Measurements from ENCODE around the gene SELE. TPM values are rescaled to one million over a fixed set of nuclear protein-coding genes. Genes with fewer than 3 reads are reported as not detected.

SELE gene, protein sequence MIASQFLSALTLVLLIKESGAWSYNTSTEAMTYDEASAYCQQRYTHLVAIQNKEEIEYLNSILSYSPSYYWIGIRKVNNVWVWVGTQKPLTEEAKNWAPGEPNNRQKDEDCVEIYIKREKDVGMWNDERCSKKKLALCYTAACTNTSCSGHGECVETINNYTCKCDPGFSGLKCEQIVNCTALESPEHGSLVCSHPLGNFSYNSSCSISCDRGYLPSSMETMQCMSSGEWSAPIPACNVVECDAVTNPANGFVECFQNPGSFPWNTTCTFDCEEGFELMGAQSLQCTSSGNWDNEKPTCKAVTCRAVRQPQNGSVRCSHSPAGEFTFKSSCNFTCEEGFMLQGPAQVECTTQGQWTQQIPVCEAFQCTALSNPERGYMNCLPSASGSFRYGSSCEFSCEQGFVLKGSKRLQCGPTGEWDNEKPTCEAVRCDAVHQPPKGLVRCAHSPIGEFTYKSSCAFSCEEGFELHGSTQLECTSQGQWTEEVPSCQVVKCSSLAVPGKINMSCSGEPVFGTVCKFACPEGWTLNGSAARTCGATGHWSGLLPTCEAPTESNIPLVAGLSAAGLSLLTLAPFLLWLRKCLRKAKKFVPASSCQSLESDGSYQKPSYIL
- 1.6 TPM for total RNA-seq
- polyA plus RNA-seq (ENCODE audit: insufficient read depth in 1 of 8, insufficient read length in 8 of 8, low replicate concordance in 1 of 8) = 1 to 10 TPM in 3 of 8 donors, under 1 TPM in 5; 0.79 to 3.3 (median 0.93) TPM
- long read RNA-seq, donor 1 = 0 reads
- long read RNA-seq, donor 2, partial matches to known transcripts = 0 of 1 reads
- long read RNA-seq, donor 2, other reads (novel, unspliced or antisense) = 0 of 1 reads
- long read RNA-seq, donor 3 = 0 reads
- long read RNA-seq, donor 4 = 0 reads
- long read RNA-seq, donor 5 = 0 reads
- long read RNA-seq, donor 6 = 0 reads
- long read RNA-seq, donor 7 = 0 reads
- long read RNA-seq, donor 8 = 0 reads
- long read RNA-seq, donor 9 = 0 reads
- long read RNA-seq, donor 10, partial matches to known transcripts = 0 of 1 reads
- long read RNA-seq, donor 10, other reads (novel, unspliced or antisense) = 0 of 1 reads
- long read RNA-seq, donor 11 = 0 reads

GRCh38 chr1:169733924-169734323 lies at the start of gene SELE:
Gene SELE (minus strand): TSS chr1:169734079. CDS start chr1:169733612, 467 bp downstream.
- Histone ChIP-seq H3K36me3 (ENCODE audit: control insufficient read depth, insufficient read depth, low read length) (no peaks in the 10 kb centered on the region), H3K4me1 (ENCODE audit: control insufficient read depth, insufficient read depth, low read length) (no peaks in the 10 kb centered on the region), H3K27me3 (ENCODE audit: control insufficient read depth, insufficient read depth, low read length) (peaks cover 4% of the 10 kb centered on the region), H3K9me3 (replicated peaks; ENCODE audit: control insufficient read depth, low read depth, low read length) (no peaks in the 10 kb centered on the region), H3K4me3 (ENCODE audit: low read length) (no peak within 1 kb of the TSS), H3K27ac (ENCODE audit: low read length) (no peak within 1 kb of the TSS)
- DNase-seq = peak; percentile 12
- 50% methylated on average over 1 of the region's 7 CpGs for WGBS (ENCODE audit: insufficient coverage)

DNA sequence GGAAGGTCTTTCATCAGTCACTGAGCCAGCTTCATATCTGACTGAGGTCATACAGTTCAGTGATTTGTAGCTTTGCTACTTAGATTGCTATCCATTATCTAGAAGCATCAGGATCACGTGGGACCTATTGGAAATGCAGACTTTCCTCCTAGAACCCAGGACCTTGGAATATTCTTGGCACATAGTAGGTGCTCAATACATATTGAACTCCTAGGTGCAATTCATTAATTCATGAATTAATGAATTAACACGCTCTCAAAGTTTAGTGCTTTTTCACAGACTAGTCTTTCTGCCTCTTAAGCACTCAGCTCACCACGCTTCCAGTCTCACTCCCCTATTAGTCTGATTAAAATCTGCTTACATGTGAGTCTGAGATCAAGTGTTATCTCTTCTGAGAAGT lies 48.7 kb upstream of the SELE start:
- peaks cover 11% of the 10 kb centered on the region for H3K27me3 ChIP-seq (ENCODE audit: control insufficient read depth, insufficient read depth, low read length)
- H3K36me3 ChIP-seq (ENCODE audit: control insufficient read depth, insufficient read depth, low read length) = no peaks in the 10 kb centered on the region
- no peak overlapping the region for H3K27ac ChIP-seq (ENCODE audit: low read length)
- H3K4me1 ChIP-seq (ENCODE audit: control insufficient read depth, insufficient read depth, low read length) = no peaks in the 10 kb centered on the region
- no peak for DNase-seq
- no peaks in the 10 kb centered on the region for H3K9me3 ChIP-seq (replicated peaks; ENCODE audit: control insufficient read depth, low read depth, low read length)
- 100% methylated on average over 1 of the region's 3 CpGs for WGBS (ENCODE audit: insufficient coverage)
- H3K4me3 ChIP-seq (ENCODE audit: low read length) = no peak overlapping the region

- no peak for DNase-seq
- Histone ChIP-seq H3K27ac (ENCODE audit: low read length) (no peak overlapping the region), H3K9me3 (replicated peaks; ENCODE audit: control insufficient read depth, low read depth, low read length) (no peaks in the 10 kb centered on the region), H3K4me1 (ENCODE audit: control insufficient read depth, insufficient read depth, low read length) (no peaks in the 10 kb centered on the region), H3K4me3 (ENCODE audit: low read length) (no peak overlapping the region), H3K27me3 (ENCODE audit: control insufficient read depth, insufficient read depth, low read length) (peaks cover 5% of the 10 kb centered on the region), H3K36me3 (ENCODE audit: control insufficient read depth, insufficient read depth, low read length) (no peaks in the 10 kb centered on the region)
- WGBS (ENCODE audit: insufficient coverage) = 57% methylated on average over 1 of the region's 4 CpGs
Observed at GRCh38 chr1:169779970-169780369, 46.1 kb upstream of the SELE start.

- no peaks in the 10 kb centered on the region for H3K9me3 ChIP-seq (replicated peaks; ENCODE audit: control insufficient read depth, low read depth, low read length)
- H3K27ac ChIP-seq (ENCODE audit: low read length) = no peak overlapping the region
- no peaks in the 10 kb centered on the region for H3K36me3 ChIP-seq (ENCODE audit: control insufficient read depth, insufficient read depth, low read length)
- H3K4me3 ChIP-seq (ENCODE audit: low read length) = no peak overlapping the region
- H3K27me3 ChIP-seq (ENCODE audit: control insufficient read depth, insufficient read depth, low read length) = peaks cover 5% of the 10 kb centered on the region
- H3K4me1 ChIP-seq (ENCODE audit: control insufficient read depth, insufficient read depth, low read length) = no peaks in the 10 kb centered on the region
- no peak for DNase-seq
Observed at GRCh38 chr1:169779150-169779549, 45.3 kb upstream of the SELE start.

DNA sequence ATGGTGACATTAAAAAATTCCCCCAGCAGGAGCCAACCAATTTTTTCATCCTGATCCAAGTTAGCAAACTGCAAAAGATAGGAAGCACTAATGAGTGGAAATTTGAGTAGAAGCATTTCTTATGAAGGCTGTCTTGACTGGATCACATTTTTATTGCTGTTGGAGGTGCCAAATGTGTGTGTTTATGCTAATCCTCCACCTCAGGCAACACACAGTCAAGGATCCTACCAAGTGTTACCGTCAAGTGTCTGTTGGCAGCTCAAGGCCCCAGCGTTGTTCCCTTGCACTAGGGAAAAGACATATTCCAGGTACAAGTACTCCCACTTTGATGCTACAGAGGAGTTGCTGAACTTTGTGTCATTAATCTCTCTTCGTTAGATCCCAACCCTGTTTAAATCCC lies 42.6 kb upstream of the SELE start:
- Histone ChIP-seq H3K36me3 (ENCODE audit: control insufficient read depth, insufficient read depth, low read length) (no peaks in the 10 kb centered on the region), H3K4me1 (ENCODE audit: control insufficient read depth, insufficient read depth, low read length) (no peaks in the 10 kb centered on the region), H3K4me3 (ENCODE audit: low read length) (no peak overlapping the region), H3K27ac (ENCODE audit: low read length) (no peak overlapping the region), H3K27me3 (ENCODE audit: control insufficient read depth, insufficient read depth, low read length) (peaks cover 2% of the 10 kb centered on the region), H3K9me3 (replicated peaks; ENCODE audit: control insufficient read depth, low read depth, low read length) (no peaks in the 10 kb centered on the region)
- 49% methylated on average over 2 of the region's 3 CpGs for WGBS (ENCODE audit: insufficient coverage)
- no peak for DNase-seq

DNA sequence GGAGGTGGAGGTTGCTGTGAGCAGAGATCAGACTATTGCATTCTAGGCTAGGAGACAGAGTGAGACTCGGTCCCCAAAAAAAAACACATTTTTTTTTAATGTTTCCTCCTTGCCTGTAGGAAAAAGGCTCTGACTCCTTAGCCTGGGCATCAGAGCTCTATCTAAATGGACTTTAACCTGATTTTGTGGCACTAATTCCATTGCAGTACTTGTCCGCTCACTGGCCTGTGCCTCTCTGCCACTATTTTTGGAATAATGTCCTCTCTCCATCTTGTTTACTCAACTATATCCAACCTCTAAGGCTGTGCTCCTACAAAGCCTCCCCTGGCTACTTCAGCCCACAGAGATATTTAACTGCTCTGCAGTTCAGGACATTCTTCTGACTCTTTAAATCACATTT lies 34.3 kb upstream of the SELE start:
- Histone ChIP-seq H3K36me3 (ENCODE audit: control insufficient read depth, insufficient read depth, low read length) (no peaks in the 10 kb centered on the region), H3K9me3 (replicated peaks; ENCODE audit: control insufficient read depth, low read depth, low read length) (no peaks in the 10 kb centered on the region), H3K27me3 (ENCODE audit: control insufficient read depth, insufficient read depth, low read length) (no peaks in the 10 kb centered on the region), H3K4me1 (ENCODE audit: control insufficient read depth, insufficient read depth, low read length) (no peaks in the 10 kb centered on the region), H3K27ac (ENCODE audit: low read length) (no peak overlapping the region), H3K4me3 (ENCODE audit: low read length) (no peak overlapping the region)
- DNase-seq = no peak
- 100% methylated on average over 1 of the region's 2 CpGs for WGBS (ENCODE audit: insufficient coverage)

DNA sequence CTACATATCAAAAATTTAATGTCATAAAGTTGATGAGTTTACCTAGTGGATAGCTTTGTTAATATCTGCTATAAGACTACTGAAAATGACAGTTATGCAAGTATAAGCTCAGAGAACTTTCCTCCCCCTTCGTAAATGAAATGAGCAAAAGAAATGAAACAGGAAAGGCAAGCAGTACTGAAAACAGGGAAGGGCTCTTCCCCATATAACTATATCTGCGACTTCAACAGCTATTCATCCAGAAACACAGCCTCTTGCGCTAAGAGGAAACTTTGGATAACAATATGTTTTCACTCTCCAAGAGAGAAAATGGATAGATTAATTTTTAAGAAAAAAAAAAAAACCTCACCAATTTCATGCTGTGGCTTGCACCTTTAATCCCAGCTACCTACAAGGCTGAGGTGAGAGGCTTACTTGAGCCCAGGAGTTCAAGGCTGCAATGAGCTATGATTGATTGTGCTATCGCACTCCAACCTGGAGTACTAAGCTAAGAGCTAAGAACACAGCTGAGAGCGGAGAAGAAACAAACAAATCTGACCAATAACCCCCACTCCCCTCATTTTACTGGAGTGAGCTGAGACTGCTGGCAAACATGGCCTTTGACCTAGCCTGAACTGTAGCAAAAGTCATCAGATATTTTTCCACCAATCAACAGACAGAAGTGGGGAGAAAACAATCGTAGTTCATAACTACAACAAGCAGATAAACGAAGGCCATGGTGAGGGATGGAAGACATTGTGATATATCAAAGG lies 31.9 kb upstream of the SELE start:
- WGBS (ENCODE audit: insufficient coverage) = 83% methylated on average over 1 of the region's 7 CpGs

GRCh38 chr1:169764919-169765318 lies 31.0 kb upstream of the SELE start:
- H3K27me3 ChIP-seq (ENCODE audit: control insufficient read depth, insufficient read depth, low read length) = no peaks in the 10 kb centered on the region
- no peak overlapping the region for H3K4me3 ChIP-seq (ENCODE audit: low read length)
- WGBS (ENCODE audit: insufficient coverage) = no CpG with 5 or more reads among the region's 1 CpG
- no peak for DNase-seq
- no peaks in the 10 kb centered on the region for H3K4me1 ChIP-seq (ENCODE audit: control insufficient read depth, insufficient read depth, low read length)
- H3K36me3 ChIP-seq (ENCODE audit: control insufficient read depth, insufficient read depth, low read length) = no peaks in the 10 kb centered on the region
- H3K9me3 ChIP-seq (replicated peaks; ENCODE audit: control insufficient read depth, low read depth, low read length) = no peaks in the 10 kb centered on the region
- no peak overlapping the region for H3K27ac ChIP-seq (ENCODE audit: low read length)

More for the DNA sequence above, 31.9 kb upstream of the SELE start:
- H3K9me3 ChIP-seq (replicated peaks; ENCODE audit: control insufficient read depth, low read depth, low read length) = no peaks in the 10 kb centered on the region
- no peak for DNase-seq
- H3K4me1 ChIP-seq (ENCODE audit: control insufficient read depth, insufficient read depth, low read length) = no peaks in the 10 kb centered on the region
- no peaks in the 10 kb centered on the region for H3K27me3 ChIP-seq (ENCODE audit: control insufficient read depth, insufficient read depth, low read length)
- H3K4me3 ChIP-seq (ENCODE audit: low read length) = no peak overlapping the region
- no peaks in the 10 kb centered on the region for H3K36me3 ChIP-seq (ENCODE audit: control insufficient read depth, insufficient read depth, low read length)
- no peak overlapping the region for H3K27ac ChIP-seq (ENCODE audit: low read length)

DNA sequence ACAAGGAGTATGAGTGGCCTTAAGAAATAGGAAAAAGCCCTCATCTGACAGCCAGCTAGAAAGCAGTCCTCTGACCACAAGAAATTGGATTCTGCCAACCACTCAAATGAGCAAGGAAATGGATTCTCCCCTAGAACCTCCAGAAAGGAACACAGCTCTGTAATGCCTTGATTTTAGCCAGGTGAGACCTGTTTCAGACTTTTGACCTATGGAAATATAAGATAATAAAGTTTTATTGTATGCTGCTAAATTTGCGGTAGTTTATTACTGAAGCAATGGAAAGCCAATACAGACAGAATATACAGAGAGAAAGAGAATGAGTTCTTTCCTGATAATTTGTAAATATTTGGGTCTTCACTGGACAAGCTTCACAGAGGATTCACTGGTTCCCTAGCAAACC lies 28.8 kb upstream of the SELE start:
- H3K27me3 ChIP-seq (ENCODE audit: control insufficient read depth, insufficient read depth, low read length) = no peaks in the 10 kb centered on the region
- no peak overlapping the region for H3K27ac ChIP-seq (ENCODE audit: low read length)
- H3K36me3 ChIP-seq (ENCODE audit: control insufficient read depth, insufficient read depth, low read length) = no peaks in the 10 kb centered on the region
- H3K9me3 ChIP-seq (replicated peaks; ENCODE audit: control insufficient read depth, low read depth, low read length) = peaks cover 3% of the 10 kb centered on the region
- no peaks in the 10 kb centered on the region for H3K4me1 ChIP-seq (ENCODE audit: control insufficient read depth, insufficient read depth, low read length)
- H3K4me3 ChIP-seq (ENCODE audit: low read length) = no peak overlapping the region
- WGBS (ENCODE audit: insufficient coverage) = no CpG with 5 or more reads among the region's 1 CpG
- no peak for DNase-seq
